ENCODE data around the gene HIF3A. TPM values are rescaled to one million over a fixed set of nuclear protein-coding genes. Genes with fewer than 3 reads are reported as not detected.

The HIF3A gene
- total RNA-seq, 3 donors from 2014 or later (not counting 1 experiment from before 2014, with no cell fraction given): not detected

DNA sequence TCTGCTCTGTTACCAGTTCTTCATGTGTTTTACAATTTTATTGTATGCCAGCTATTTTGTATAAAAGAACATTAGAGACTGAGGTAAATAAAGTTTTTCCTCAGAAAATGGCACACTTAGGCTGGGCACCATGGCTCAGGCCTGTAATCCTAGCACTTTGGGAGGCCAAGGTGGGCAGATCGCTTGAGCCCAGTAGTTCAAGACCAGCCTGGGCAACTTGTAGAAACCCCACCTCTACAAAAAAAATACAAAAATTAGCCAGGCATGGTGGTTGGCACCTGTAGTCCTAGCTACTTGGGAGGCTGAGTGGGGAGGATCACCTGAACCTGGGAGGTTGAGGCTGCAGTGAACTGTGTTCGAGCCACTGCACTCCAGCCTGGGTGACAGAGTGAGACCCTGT is 84.5 kb downstream of the HIF3A start:
- Mint-ChIP-seq H3K9me3 (no peaks in the 10 kb centered on the region), H3K27ac (no peak overlapping the region), H3K36me3 (peaks cover 29% of the 10 kb centered on the region), H3K4me1 (peaks cover 6 to 27% of the 10 kb centered on the region in 2 donors), H3K27me3 (ENCODE audit: low read depth in 2 of 2) (no peaks in the 10 kb centered on the region), H3K4me3 (no peak overlapping the region)
- Histone ChIP-seq H3K36me3 (ENCODE audit: control insufficient read depth, insufficient read depth, low read length) (peaks cover 80% of the 10 kb centered on the region), H3K27ac (ENCODE audit: low read length) (no peak overlapping the region), H3K9me3 (ENCODE audit: control insufficient read depth, insufficient read depth, low read length) (no peaks in the 10 kb centered on the region), H3K27me3 (ENCODE audit: control insufficient read depth, insufficient read depth, low read length) (no peaks in the 10 kb centered on the region), H3K4me3 (ENCODE audit: low read length) (no peak overlapping the region), H3K4me1 (ENCODE audit: control insufficient read depth, insufficient read depth, low read length) (no peaks in the 10 kb centered on the region)
- DNase-seq: no peak
- 100% methylated on average over 2 of the region's 2 CpGs for WGBS (ENCODE audit: insufficient coverage)
- intact Hi-C loops (cut with micrococcal nuclease): no loop called here
- TF ChIP-seq, protein P1, sequence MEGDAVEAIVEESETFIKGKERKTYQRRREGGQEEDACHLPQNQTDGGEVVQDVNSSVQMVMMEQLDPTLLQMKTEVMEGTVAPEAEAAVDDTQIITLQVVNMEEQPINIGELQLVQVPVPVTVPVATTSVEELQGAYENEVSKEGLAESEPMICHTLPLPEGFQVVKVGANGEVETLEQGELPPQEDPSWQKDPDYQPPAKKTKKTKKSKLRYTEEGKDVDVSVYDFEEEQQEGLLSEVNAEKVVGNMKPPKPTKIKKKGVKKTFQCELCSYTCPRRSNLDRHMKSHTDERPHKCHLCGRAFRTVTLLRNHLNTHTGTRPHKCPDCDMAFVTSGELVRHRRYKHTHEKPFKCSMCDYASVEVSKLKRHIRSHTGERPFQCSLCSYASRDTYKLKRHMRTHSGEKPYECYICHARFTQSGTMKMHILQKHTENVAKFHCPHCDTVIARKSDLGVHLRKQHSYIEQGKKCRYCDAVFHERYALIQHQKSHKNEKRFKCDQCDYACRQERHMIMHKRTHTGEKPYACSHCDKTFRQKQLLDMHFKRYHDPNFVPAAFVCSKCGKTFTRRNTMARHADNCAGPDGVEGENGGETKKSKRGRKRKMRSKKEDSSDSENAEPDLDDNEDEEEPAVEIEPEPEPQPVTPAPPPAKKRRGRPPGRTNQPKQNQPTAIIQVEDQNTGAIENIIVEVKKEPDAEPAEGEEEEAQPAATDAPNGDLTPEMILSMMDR (IDR thresholded peaks at IDR 0.05): no peak
- no peak for ATAC-seq

DNA sequence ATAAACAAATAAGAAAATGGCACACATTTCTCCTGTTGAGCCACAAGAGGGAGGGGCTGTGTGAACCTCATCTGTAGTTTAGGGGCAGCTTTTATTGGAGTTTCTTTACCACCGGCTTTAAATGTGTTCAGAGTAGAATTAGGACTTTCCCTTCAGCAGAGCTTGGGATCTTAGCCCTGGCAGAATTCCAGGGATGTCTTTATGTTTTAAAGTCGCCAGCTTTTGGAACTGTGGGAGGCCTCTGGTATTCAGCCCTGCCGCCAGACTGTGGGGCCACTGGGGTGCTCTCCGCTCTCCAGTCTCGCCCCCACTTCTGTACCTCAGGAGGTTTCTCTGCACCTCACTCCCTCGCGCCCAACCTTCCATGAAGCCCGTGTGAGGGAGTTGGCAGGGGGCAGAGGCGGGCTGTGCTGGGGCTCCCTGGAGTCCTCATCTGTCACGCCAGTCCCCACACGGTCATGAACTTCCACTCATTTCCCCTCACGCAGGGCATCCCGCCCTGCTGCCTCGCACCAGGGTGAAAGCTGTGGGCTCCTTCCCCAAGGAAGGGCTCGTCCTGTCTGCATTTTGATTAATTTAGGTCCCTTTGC is 85.0 kb downstream of the HIF3A start:
- Mint-ChIP-seq H3K27me3 (ENCODE audit: low read depth in 2 of 2) (no peaks in the 10 kb centered on the region), H3K27ac (peak overlapping the region in 1 of 2 donors; percentile 48), H3K4me3 (no peak overlapping the region), H3K9me3 (no peaks in the 10 kb centered on the region), H3K4me1 (peaks cover 6 to 27% of the 10 kb centered on the region in 2 donors), H3K36me3 (peaks cover 29% of the 10 kb centered on the region)
- no peaks in the 10 kb centered on the region for H3K27me3 ChIP-seq (ENCODE audit: control insufficient read depth, insufficient read depth, low read length)
- H3K9me3 ChIP-seq (ENCODE audit: control insufficient read depth, insufficient read depth, low read length): no peaks in the 10 kb centered on the region
- ATAC-seq (no peak), DNase-seq (no peak)
- H3K27ac ChIP-seq (ENCODE audit: low read length): no peak overlapping the region
- H3K4me1 ChIP-seq (ENCODE audit: control insufficient read depth, insufficient read depth, low read length): no peaks in the 10 kb centered on the region
- no peak overlapping the region for H3K4me3 ChIP-seq (ENCODE audit: low read length)
- peaks cover 80% of the 10 kb centered on the region for H3K36me3 ChIP-seq (ENCODE audit: control insufficient read depth, insufficient read depth, low read length)
- 94% methylated on average over 15 of the region's 15 CpGs for WGBS (ENCODE audit: insufficient coverage)
- TF ChIP-seq, protein P1 (IDR thresholded peaks at IDR 0.05): no peak
- intact Hi-C loops (cut with micrococcal nuclease): no loop called here

DNA sequence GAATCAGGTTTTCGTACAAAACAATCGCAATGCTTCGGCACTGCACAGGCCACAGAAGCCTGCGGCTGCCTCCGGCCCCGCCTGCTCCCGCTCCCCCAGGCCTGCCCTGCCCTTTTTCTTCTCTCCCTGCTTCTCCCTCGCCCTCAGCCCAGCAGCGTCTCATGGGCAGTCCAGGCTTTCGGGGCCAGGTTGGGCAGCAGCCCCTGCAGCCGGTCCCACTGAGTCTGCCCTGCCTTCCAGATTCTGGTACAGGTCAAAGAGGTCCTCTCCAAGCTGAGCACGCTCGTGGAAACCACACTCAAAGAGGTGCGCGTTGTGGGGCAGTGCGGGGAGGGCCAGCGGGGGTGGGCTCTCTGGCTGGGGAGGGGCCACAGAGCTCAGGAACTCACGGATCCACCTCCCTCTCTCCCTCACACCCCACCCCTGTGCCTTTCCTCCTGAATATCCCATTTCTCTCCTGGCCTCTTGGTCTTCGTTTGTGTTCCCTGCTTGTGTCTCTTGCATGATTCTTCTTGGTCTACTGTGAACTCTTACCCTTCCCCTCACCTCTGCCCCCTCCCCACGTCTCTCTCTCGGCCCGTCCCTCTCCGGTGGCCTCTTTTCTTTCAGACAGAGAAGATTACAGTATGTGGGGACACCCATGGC is 86.5 kb downstream of the HIF3A start:
- H3K36me3 ChIP-seq (ENCODE audit: control insufficient read depth, insufficient read depth, low read length): peaks cover 80% of the 10 kb centered on the region
- 92% methylated on average over 22 of the region's 23 CpGs for whole genome bisulfite sequencing (ENCODE audit: insufficient coverage)
- no peak for ATAC-seq
- H3K4me3 ChIP-seq (ENCODE audit: low read length): no peak overlapping the region
- H3K4me1 Mint-ChIP-seq: peaks cover 0 to 17% of the 10 kb centered on the region in 2 donors
- H3K27me3 ChIP-seq (ENCODE audit: control insufficient read depth, insufficient read depth, low read length): no peaks in the 10 kb centered on the region
- no peaks in the 10 kb centered on the region for H3K27me3 Mint-ChIP-seq (ENCODE audit: low read depth in 2 of 2)
- no peak overlapping the region for H3K4me3 Mint-ChIP-seq
- H3K36me3 Mint-ChIP-seq: peaks cover 20% of the 10 kb centered on the region
- no peak overlapping the region for H3K27ac ChIP-seq (ENCODE audit: low read length)
- H3K4me1 ChIP-seq (ENCODE audit: control insufficient read depth, insufficient read depth, low read length): no peaks in the 10 kb centered on the region
- H3K27ac Mint-ChIP-seq: peak overlapping the region in 1 of 2 donors; percentile 54
- TF ChIP-seq, protein P1 (IDR thresholded peaks at IDR 0.05): no peak
- DNase-seq: no peak
- H3K9me3 ChIP-seq (ENCODE audit: control insufficient read depth, insufficient read depth, low read length): no peaks in the 10 kb centered on the region
- intact Hi-C loops (cut with micrococcal nuclease): no loop called here
- H3K9me3 Mint-ChIP-seq: no peaks in the 10 kb centered on the region

Data from natural killer cell (primary cell).